ENCODE measurements around the gene PTPRD. TPM values are rescaled to one million over a fixed set of nuclear protein-coding genes. Genes with fewer than 3 reads are reported as not detected.

PTPRD gene
- total RNA-seq, 1 donor from 2014 or later = 197 TPM

DNA sequence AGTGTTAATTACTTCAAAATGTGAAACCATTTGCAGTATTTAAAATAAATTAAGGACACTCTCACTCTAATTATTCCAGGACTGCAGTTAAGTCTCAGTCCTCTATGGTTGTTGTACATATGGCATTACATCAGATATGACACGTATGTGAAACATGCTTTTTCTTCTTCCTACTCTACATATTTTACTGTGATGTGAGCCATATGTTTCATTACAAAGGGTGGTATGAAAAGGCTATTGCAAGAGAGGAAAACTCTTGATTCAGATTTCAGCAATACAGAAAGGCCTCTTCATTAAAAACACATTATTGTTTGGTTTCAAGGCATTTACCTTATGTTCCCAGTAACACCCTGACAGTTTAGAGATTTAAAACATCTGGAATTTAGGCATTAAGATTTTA lies 1848.8 kb downstream of the PTPRD start:
- H3K27me3 Mint-ChIP-seq = no peaks in the 10 kb centered on the region
- H3K4me3 Mint-ChIP-seq = no peak overlapping the region
- H3K27ac Mint-ChIP-seq = no peak overlapping the region
- no peaks in the 10 kb centered on the region for H3K36me3 Mint-ChIP-seq
- TF ChIP-seq, protein P1, sequence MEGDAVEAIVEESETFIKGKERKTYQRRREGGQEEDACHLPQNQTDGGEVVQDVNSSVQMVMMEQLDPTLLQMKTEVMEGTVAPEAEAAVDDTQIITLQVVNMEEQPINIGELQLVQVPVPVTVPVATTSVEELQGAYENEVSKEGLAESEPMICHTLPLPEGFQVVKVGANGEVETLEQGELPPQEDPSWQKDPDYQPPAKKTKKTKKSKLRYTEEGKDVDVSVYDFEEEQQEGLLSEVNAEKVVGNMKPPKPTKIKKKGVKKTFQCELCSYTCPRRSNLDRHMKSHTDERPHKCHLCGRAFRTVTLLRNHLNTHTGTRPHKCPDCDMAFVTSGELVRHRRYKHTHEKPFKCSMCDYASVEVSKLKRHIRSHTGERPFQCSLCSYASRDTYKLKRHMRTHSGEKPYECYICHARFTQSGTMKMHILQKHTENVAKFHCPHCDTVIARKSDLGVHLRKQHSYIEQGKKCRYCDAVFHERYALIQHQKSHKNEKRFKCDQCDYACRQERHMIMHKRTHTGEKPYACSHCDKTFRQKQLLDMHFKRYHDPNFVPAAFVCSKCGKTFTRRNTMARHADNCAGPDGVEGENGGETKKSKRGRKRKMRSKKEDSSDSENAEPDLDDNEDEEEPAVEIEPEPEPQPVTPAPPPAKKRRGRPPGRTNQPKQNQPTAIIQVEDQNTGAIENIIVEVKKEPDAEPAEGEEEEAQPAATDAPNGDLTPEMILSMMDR (conservative IDR thresholded peaks at IDR 0.05) = no peak
- no peaks in the 10 kb centered on the region for H3K9me3 Mint-ChIP-seq
- DNase-seq (ENCODE audit: extremely low spot score, unreplicated experiment) = no peak
- H3K4me1 Mint-ChIP-seq (ENCODE audit: unreplicated experiment) = peaks cover 17% of the 10 kb centered on the region

DNA sequence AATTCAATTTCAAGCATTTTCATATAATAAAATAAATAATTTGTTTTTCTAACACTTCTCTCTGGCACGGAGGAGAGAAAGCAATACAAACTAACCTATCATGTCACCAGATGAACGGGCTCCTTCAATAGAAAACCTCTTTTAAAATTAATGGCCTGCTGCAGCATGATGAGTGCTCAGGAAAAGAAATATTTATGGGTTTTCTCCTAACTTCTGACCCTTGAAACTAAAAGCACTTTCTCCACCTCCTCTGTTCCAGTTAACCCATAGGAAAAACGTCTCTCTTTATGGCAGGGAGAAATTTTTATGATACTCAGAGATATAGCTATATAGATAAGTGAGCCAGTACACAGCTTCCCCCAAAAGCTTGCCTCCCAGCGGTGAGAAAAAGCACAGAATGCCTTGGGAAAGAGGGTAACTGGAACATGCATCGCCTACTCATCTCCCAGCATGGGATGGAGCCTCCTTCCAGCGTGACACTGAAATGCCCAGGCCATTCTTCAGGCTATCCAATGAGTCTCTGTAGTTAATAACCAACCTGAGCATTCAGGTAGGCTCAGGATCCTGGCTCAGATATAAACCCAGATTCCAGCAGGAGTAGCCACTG lies 1850.2 kb downstream of the PTPRD start:
- DNase-seq (ENCODE audit: extremely low spot score, unreplicated experiment) = no peak
- Mint-ChIP-seq H3K27ac (no peak overlapping the region), H3K27me3 (no peaks in the 10 kb centered on the region), H3K36me3 (no peaks in the 10 kb centered on the region), H3K9me3 (no peaks in the 10 kb centered on the region), H3K4me3 (no peak overlapping the region), H3K4me1 (ENCODE audit: unreplicated experiment) (peaks cover 16% of the 10 kb centered on the region)
- TF ChIP-seq, protein P1 (conservative IDR thresholded peaks at IDR 0.05) = peak; percentile 39

DNA sequence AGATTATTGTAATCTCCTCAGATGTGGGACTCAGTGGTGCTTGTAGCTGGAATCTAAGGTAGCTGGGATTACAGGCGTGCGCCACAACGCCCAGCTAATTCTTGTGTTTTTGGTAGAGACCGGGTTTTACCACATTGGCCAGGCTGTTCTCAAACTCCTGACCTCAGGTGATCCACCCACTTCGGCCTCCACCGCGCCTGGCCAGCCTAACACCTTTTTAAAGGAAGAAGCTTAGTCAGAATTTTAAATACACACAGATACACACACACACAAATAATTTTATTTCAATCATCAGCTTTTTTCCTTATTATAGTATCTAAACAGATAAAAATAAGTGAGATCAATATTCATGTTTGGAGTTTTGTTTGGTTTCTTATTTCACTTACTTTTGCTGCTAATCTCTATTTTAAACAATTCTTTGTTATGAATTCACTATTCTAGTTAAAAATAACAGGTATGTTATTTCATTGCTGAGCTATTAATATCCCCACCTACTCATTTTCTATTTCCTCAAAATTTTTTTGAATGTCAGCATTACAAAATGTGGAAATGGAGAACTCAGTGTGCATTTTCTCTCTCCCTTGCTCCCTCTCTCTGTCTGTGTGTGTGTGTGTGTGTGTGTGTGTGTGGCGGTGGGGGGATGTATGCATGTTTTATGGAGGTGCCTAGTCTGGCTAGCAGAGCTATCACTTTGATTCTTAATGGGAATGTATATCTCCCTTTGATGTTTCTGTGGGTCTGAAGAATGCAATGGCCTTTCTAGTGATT lies 1852.6 kb downstream of the PTPRD start:
- Mint-ChIP-seq H3K4me3 (peak overlapping the region; percentile 1), H3K4me1 (ENCODE audit: unreplicated experiment) (peaks cover 16% of the 10 kb centered on the region), H3K36me3 (peaks cover 5% of the 10 kb centered on the region), H3K27me3 (no peaks in the 10 kb centered on the region), H3K9me3 (no peaks in the 10 kb centered on the region), H3K27ac (peak overlapping the region; percentile 24)
- TF ChIP-seq, protein P1 (conservative IDR thresholded peaks at IDR 0.05) = no peak
- no peak for DNase-seq (ENCODE audit: extremely low spot score, unreplicated experiment)

DNA sequence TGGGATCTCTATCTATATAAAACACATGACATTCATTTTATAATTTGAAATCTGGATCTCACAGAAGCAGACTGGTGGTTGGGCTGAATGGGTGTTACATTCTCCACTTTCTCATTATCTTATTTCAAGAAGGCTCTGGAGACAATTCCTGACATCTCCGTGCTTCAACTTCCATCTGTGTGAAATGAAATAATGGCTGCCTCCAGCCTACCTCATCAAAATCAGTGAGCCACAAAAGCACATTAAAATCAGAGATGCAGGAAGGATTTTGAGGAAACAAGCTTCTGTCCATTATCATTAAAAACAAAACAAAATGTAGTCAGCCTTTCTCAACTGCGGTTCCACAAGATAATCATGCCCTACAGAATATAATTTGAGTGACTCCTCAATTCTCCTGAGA lies 1854.9 kb downstream of the PTPRD start:
- Mint-ChIP-seq H3K4me1 (ENCODE audit: unreplicated experiment) (peaks cover 16% of the 10 kb centered on the region), H3K4me3 (no peak overlapping the region), H3K27ac (no peak overlapping the region), H3K36me3 (peaks cover 10% of the 10 kb centered on the region), H3K27me3 (no peaks in the 10 kb centered on the region), H3K9me3 (no peaks in the 10 kb centered on the region)
- TF ChIP-seq, protein P1 (conservative IDR thresholded peaks at IDR 0.05) = no peak
- no peak for DNase-seq (ENCODE audit: extremely low spot score, unreplicated experiment)

DNA sequence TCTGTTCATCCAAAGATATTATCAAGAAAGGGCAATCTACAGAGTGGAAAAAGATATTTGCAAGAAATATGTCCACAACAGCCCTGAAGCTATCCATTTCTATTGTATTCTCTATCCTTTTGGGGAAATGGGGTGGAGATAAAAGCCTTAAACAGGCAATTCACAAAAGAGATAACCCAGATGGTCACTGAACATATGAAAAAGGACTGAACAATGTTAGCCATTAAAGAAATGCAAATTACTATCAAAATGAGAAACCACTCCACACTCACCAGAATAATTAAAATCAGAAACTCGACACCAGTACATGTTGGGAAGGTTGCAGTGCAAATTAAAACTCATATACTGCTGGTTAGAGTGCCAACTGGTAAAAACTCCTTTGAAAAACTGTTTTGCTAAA lies 1858.1 kb downstream of the PTPRD start:
- TF ChIP-seq, protein P1 (conservative IDR thresholded peaks at IDR 0.05) = no peak
- H3K4me1 Mint-ChIP-seq (ENCODE audit: unreplicated experiment) = peaks cover 26% of the 10 kb centered on the region
- no peaks in the 10 kb centered on the region for H3K9me3 Mint-ChIP-seq
- no peaks in the 10 kb centered on the region for H3K27me3 Mint-ChIP-seq
- DNase-seq (ENCODE audit: extremely low spot score, unreplicated experiment) = no peak
- no peak overlapping the region for H3K4me3 Mint-ChIP-seq
- H3K27ac Mint-ChIP-seq = no peak overlapping the region
- peaks cover 10% of the 10 kb centered on the region for H3K36me3 Mint-ChIP-seq
